ENCODE data around the gene ZBTB46. TPM values are rescaled to one million over a fixed set of nuclear protein-coding genes. Genes with fewer than 3 reads are reported as not detected.

Gene ZBTB46
- total RNA-seq, 1 donor from 2014 or later, result 39.5 TPM

DNA sequence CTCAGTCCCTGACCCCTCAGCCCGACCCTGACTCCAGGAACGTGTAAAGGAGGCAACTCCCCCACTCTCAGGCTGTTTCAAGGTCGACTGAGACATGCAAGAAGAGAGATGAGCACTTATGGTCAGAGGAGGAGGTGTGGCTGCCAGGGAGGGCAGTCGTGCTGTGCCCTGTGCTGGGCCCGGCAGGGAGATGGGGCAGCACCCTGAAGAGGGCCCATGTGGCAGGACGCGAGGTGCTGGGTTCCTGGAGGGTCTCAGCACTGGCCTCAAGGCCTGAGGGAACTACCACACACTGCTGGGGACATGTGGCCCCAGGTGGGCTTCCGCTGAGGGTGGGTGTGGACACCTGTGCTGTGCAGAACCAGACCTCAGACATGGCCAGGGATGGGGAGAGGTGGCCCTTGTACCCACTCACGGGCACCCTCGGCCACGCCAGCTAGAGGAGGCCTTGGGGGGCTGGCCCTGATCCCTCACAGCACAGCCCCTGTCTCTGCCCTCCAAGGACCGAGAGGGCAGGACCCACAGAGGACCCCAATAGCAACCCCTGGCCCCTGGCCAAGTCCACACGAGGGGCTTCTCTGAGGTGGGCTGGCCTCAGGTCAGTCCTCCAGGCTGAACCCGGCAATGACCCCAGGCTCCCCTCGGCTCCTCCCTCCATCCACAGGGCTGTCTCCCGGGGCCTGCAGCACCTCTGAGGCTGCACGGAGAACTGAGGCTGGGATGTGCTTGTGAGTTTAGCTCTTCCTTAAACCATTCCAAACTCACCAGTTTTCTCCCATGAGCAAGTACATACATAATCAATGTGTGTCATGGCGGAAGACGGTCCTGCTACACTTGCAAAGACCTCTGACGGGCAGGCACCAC, 82.8 kb downstream of the ZBTB46 start:
- DNase-seq (ENCODE audit: low spot score in 2 of 2), result no peak
- Histone ChIP-seq H3K36me3 (peaks cover 4 to 10% of the 10 kb centered on the region in 2 donors), H3K4me1 (peaks cover 0 to 2% of the 10 kb centered on the region in 2 donors), H3K9me3 (no peaks in the 10 kb centered on the region), H3K27me3 (no peaks in the 10 kb centered on the region), H3K27ac (no peak overlapping the region), H3K4me3 (no peak overlapping the region)
- TF ChIP-seq, protein P1, sequence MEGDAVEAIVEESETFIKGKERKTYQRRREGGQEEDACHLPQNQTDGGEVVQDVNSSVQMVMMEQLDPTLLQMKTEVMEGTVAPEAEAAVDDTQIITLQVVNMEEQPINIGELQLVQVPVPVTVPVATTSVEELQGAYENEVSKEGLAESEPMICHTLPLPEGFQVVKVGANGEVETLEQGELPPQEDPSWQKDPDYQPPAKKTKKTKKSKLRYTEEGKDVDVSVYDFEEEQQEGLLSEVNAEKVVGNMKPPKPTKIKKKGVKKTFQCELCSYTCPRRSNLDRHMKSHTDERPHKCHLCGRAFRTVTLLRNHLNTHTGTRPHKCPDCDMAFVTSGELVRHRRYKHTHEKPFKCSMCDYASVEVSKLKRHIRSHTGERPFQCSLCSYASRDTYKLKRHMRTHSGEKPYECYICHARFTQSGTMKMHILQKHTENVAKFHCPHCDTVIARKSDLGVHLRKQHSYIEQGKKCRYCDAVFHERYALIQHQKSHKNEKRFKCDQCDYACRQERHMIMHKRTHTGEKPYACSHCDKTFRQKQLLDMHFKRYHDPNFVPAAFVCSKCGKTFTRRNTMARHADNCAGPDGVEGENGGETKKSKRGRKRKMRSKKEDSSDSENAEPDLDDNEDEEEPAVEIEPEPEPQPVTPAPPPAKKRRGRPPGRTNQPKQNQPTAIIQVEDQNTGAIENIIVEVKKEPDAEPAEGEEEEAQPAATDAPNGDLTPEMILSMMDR (IDR thresholded peaks at IDR 0.05), result no peak
- intact Hi-C loops (cut with DNase I), result no loop called here

DNA sequence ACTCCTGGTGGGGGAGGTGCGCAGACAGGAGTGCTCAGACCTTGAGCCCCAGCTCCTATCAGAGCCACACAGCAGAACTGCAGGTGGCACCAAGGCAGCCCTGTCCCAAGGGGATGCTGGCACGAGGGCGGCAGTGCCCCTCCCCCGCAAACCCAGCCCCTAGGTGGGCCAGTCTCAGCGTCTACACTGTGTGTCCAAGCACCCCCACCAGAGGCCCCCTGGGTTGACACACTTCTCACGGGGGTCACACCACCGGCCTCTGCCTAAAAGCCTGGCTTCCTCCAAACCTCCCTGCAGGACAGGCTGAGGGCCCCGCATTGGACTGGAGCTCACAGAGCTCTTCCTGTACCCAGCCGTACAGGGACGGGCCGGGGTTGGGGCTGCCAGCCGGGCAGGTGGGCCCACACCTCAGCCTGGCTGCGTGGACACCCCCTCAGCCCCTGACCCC, 83.4 kb downstream of the ZBTB46 start:
- TF ChIP-seq, protein P1 (IDR thresholded peaks at IDR 0.05), result no peak
- Histone ChIP-seq H3K36me3 (peaks cover 10 to 17% of the 10 kb centered on the region in 2 donors), H3K27ac (no peak overlapping the region), H3K27me3 (no peaks in the 10 kb centered on the region), H3K9me3 (no peaks in the 10 kb centered on the region), H3K4me1 (peaks cover 0 to 2% of the 10 kb centered on the region in 2 donors), H3K4me3 (no peak overlapping the region)
- intact Hi-C loops (cut with DNase I), result no loop called here
- DNase-seq (ENCODE audit: low spot score in 2 of 2), result no peak

- Histone ChIP-seq H3K4me3 (no peak overlapping the region), H3K4me1 (peaks cover 0 to 3% of the 10 kb centered on the region in 2 donors), H3K27ac (no peak overlapping the region), H3K27me3 (no peaks in the 10 kb centered on the region), H3K36me3 (peaks cover 18 to 23% of the 10 kb centered on the region in 2 donors), H3K9me3 (no peaks in the 10 kb centered on the region)
- intact Hi-C loops (cut with DNase I), result no loop called here
- TF ChIP-seq, protein P1 (IDR thresholded peaks at IDR 0.05), result no peak
- DNase-seq (ENCODE audit: low spot score in 2 of 2), result no peak
These were observed 84.2 kb downstream of the ZBTB46 start for GRCh38 chr20:63746751-63747315.

GRCh38 chr20:63745961-63746731, 84.9 kb downstream of the ZBTB46 start:
- TF ChIP-seq, protein P1 (IDR thresholded peaks at IDR 0.05), result no peak
- DNase-seq (ENCODE audit: low spot score in 2 of 2), result no peak
- Histone ChIP-seq H3K36me3 (peaks cover 19 to 29% of the 10 kb centered on the region in 2 donors), H3K4me1 (peaks cover 6 to 10% of the 10 kb centered on the region in 2 donors), H3K27me3 (no peaks in the 10 kb centered on the region), H3K27ac (no peak overlapping the region), H3K9me3 (no peaks in the 10 kb centered on the region), H3K4me3 (no peak overlapping the region)
- intact Hi-C loops (cut with DNase I), result no loop called here

GRCh38 chr20:63745424-63745805, 85.6 kb downstream of the ZBTB46 start:
- intact Hi-C loops (cut with DNase I), result no loop called here
- peaks cover 19 to 29% of the 10 kb centered on the region in 2 donors for H3K36me3 ChIP-seq
- no peak overlapping the region for H3K27ac ChIP-seq

More at GRCh38 chr20:63745424-63745805, 85.6 kb downstream of the ZBTB46 start:
- no peak for DNase-seq (ENCODE audit: low spot score in 2 of 2)
- H3K4me3 ChIP-seq, result no peak overlapping the region
- peaks cover 9 to 13% of the 10 kb centered on the region in 2 donors for H3K4me1 ChIP-seq
- no peaks in the 10 kb centered on the region for H3K9me3 ChIP-seq
- TF ChIP-seq, protein P1 (IDR thresholded peaks at IDR 0.05), result no peak
- no peaks in the 10 kb centered on the region for H3K27me3 ChIP-seq
